GM18868 (cell line): ENCODE results near the gene FSTL5.
A peak's percentile ranks its signal among the peaks of the same experiment; 100 is the strongest.
"Not testable (repeated sequence)": the region's sequence is repeated elsewhere in the genome, so short reads cannot be mapped to it uniquely, and the experiment has no call there.

ENCODE experiments used
- ATAC-seq: cut with Tn5 transposase; IDR thresholded peaks from one replicate; pipeline ENCODE4 v1.9.1; 2021; ENCODE audit warnings: mild to moderate bottlenecking, moderate library complexity; ENCODE audit not compliant: unreplicated experiment

FSTL5 gene

GRCh38 chr4:162104459-162105124 lies 59.2 kb downstream of the FSTL5 start:
- ATAC-seq = no peak

- ATAC-seq = not testable (repeated sequence)
Observed at GRCh38 chr4:162103908-162104307, 59.9 kb downstream of the FSTL5 start.

DNA sequence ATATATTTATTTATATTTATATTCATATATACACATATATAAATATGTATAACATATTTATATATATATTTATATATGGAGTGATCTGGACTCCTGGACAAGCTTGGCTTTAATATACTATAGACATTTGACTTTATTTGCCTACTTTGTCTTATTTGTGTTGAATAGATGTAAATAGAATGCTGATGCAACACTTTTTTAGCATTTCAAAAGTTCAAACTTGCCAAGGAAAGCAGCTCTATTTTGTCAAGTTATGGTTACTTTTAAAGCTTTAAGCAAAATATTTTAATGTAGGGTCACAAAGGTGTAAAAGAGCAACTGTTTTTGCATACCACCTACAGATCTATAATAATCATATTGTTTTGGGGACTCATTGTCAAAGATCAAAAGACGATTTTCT lies 61.1 kb downstream of the FSTL5 start:
- ATAC-seq = no peak

DNA sequence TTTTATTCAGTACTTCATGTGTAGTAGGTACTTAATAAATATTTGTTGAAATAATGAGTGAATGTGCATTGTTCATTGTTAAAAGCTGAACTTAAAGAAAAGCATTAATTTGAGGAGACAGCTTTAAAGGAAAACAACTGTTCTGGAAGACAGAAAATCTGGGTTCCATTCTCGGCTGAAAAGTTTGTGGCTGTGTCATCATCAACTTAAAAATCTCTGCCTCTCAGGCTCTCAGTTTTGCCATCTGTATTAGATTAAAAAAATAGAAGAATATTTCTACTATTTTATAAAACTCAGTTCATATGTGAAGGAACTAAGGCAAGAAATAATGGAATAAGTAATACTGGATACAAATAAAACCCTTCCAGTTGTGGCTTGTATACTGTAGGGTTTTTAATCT lies 62.5 kb downstream of the FSTL5 start:
- ATAC-seq = no peak

DNA sequence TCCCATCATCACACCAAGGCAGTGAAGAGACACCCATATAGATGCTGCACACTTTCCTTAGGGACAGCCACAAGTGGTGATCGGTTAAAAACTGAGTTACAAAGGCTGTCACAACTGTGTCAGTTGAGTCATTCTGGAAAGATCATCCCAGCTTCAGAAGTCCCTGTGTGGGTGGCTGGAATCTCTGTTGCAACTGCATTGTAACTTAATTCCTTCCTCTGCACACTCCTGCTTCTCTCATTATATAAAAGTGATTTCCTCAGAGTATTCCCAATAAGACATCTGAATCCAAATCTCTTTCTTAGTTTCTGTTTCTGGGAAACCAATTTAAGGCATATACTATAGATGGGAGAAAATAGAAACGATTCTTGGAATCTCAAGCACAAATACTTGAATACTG lies 88.1 kb downstream of the FSTL5 start:
- ATAC-seq = no peak

GRCh38 chr4:162061214-162061613 lies 102.6 kb downstream of the FSTL5 start:
- ATAC-seq = no peak

GRCh38 chr4:162059656-162060055 lies 104.1 kb downstream of the FSTL5 start:
- ATAC-seq = no peak

GRCh38 chr4:162056990-162057389 lies 106.8 kb downstream of the FSTL5 start:
- ATAC-seq = no peak

GRCh38 chr4:162046135-162046534 lies 117.7 kb downstream of the FSTL5 start:
- no peak for ATAC-seq

DNA sequence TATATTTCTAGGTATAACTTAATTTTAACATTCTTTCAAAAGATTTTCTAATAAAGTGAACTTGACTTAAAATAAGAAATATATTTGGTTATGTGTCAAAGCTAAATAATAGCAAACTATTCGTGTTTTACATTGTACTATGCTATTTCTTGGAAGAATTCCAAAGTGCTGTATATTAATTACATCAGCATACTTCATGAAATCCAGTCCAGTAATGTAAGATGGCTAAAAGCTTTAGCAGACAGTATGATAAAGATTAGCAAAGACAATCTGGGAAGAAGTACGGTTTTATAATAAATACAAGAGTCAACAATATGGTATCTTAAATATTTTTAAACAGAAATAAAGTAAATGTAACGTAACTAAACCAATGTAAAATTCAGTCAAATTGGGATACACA lies 125.7 kb downstream of the FSTL5 start:
- ATAC-seq = no peak

DNA sequence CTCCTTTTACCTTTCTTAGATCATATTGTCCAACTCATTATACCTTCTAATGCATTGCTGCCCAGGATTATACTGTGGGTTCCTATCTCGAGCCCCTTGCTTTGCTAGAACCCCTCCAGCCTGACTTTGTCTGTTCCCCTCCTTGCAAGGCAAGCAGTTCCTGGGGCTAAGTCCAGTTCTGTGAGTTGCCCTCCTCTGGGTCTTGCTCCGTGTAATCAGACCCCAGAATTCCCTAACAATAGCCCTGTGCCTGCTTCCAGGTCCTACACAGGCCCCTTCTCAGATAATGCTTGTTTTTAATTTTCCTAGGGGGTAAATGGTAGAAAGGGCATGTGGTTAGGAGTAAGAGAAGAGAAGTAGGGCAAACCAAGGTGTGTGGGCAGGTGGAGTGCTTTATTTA lies 145.9 kb downstream of the FSTL5 start:
- no peak for ATAC-seq

DNA sequence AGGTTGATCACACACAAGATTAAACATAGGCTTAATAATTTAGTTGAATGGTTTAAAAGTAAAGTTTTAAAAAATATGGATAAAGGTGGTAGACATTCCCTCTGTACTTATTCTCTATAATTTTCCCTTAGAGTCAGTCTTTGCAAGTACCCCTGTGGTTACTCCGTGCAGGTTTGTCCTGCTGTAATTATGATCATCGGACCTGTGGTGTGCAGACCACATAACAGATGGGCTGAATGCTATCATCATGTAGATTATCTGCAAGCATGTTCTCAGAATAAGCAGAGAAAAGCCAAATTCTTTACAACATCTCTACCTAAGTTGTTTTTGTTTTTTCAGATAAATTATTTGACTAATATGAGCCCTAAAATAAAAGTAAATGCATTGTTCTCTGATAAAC lies 146.8 kb downstream of the FSTL5 start:
- no peak for ATAC-seq

DNA sequence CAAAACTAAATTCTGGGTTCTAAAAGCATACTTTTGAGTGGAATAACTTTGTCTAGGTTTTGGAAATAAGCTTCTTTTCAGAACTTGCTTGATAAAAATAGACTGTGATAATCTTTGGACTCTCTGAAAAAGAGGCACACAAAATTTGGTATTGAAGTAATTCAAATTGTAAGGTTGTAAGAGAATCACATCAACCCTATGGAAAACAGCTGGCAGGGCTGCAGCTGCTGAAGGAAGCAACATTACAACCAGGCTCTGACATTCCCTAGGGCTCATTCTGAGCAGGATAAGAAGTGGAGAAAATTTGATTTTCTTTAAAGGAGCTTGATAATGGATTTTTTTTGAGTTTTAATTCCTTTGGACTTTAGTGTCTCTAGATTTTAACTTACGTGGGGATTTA lies 147.6 kb downstream of the FSTL5 start:
- ATAC-seq = no peak

GRCh38 chr4:162015090-162015489 lies 148.7 kb downstream of the FSTL5 start:
- peak; percentile 72 for ATAC-seq

DNA sequence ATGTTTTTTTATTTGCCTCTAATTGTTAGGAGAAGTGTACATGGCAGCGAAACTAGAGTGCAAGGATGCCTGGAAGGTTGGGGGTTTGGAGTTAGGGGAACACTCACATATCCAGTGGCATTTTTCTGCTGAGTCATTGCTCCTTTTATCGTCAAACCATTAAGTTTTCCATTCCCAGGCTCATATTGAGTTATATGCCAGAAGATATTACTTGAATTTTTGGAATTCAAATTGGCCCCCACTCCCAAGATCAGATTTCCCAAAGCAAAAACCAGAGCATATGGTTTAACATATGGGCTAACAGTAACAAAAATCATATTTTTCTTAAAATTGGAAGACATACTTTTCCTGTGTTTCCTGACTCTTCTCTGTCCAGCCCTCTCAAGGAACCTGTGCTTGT lies 152.7 kb downstream of the FSTL5 start:
- ATAC-seq = no peak

GRCh38 chr4:162010362-162010761 lies 153.4 kb downstream of the FSTL5 start:
- no peak for ATAC-seq

GRCh38 chr4:161992317-161992716 lies 171.5 kb downstream of the FSTL5 start:
- ATAC-seq = no peak

GRCh38 chr4:161991811-161992210 lies 172.0 kb downstream of the FSTL5 start:
- no peak for ATAC-seq

DNA sequence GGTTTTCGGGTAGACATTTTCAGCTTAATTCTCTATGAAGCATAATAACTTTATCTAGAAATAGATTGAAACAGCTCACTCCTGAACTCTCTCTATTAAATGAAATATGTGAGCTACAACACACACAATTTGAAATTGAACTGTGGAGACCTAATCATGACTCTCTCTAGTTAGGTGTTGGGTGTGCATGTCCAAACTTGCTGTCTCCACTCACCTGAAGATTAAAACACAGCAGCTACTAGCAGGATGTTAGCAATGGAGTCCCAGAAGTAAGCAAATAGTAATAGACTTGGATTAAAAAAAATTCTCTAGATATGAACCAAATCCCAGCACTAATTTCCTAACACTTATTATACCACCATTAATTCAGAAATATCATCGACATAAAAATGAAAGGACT lies 173.1 kb downstream of the FSTL5 start:
- ATAC-seq = no peak

GRCh38 chr4:161988946-161989345 lies 174.9 kb downstream of the FSTL5 start:
- ATAC-seq = no peak

DNA sequence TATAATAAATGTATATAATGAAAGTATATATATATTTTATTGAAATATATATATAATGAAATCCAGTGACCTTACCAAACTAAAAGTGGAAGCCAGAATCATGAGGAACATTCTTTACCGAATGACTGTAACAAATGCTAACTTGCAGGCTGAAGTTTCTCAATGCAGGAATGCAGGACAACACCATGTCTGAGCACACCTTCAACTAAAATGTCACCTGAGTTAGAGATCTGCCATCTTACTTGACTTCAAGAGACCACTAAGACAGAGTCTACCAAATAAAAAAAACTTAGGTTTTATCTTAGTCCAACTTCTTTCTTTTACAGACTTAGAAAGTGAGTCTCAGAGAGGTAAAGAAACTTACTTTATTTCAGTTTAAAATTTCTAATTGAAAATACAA lies 176.2 kb downstream of the FSTL5 start:
- ATAC-seq = no peak

DNA sequence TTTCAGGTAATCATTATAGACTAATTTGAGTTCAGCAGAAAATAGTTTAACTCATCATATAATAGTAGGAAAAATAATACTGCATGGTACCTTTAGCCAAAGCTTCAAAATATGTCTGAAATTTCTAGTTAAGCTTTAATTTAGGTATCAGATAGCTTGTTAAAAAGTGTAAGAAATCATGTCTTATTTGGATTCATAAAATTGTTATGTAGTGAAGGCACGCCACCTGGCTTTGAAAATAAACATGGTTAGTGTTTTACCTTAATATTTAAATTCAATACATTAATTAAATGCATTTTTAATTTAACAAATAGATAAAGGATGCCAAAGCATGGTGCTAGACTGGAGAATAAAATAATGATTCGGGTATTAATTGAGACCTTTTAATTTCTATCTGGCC lies 211.4 kb downstream of the FSTL5 start:
- ATAC-seq = no peak

- no peak for ATAC-seq
Observed at GRCh38 chr4:161949946-161950725, 213.7 kb downstream of the FSTL5 start.
